HG02884 (cell line): ENCODE results near the gene ERBIN.
"Not testable (repeated sequence)": the region's sequence is repeated elsewhere in the genome, so short reads cannot be mapped to it uniquely, and the experiment has no call there.

Experiments used
- ATAC-seq: cut with Tn5 transposase; IDR thresholded peaks from one replicate; pipeline ENCODE4 v1.9.1; 2021; ENCODE audit warnings: mild to moderate bottlenecking, moderate library complexity; ENCODE audit not compliant: unreplicated experiment

ERBIN gene

DNA sequence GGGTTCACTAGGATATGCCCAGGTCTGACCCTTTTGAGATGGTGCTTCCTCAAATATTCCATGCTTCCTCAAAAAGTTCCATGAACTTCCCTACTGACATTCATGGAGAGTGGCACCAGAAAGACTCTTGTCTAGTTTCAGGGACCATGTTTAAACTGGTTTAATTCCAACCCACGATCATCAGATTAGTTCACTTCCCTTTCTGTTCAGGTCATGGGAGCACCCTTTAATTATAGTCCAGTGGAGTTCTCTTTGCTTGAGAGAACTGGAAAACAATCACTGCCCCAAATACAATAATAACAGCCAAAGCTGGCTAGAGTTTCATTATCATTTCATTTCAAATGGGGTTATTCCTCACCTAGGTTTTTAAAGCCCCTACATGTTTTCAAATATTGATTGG, 9.7 kb upstream of the ERBIN start:
- ATAC-seq, result no peak

- no peak for ATAC-seq
Measured at GRCh38 chr5:65919773-65920172, 6.6 kb upstream of the ERBIN start.

DNA sequence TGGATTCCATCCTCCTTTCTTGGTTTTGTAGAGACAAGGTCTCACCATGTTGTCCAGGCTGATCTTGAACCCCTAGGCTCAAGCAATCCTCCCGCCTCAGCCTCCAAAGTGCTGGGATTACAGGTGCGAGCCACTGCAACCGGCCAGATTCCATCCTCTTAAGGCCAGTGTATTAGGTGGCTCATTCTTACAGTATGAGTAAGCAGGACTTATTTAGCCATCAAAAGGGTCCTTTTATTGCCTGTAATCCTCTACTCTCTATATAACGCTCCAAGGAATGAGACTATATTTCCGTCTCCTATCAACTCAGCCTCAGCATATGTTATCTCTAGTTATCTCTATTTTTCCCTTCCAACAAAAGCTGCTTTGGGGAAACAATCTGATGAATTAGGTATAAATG, 3.0 kb upstream of the ERBIN start:
- no peak for ATAC-seq

GRCh38 chr5:65924366-65925043, 1.9 kb upstream of the ERBIN start:
- no peak for ATAC-seq

- ATAC-seq, result peak; percentile 56
Measured at GRCh38 chr5:65925044-65925600, 1.3 kb upstream of the ERBIN start.

DNA sequence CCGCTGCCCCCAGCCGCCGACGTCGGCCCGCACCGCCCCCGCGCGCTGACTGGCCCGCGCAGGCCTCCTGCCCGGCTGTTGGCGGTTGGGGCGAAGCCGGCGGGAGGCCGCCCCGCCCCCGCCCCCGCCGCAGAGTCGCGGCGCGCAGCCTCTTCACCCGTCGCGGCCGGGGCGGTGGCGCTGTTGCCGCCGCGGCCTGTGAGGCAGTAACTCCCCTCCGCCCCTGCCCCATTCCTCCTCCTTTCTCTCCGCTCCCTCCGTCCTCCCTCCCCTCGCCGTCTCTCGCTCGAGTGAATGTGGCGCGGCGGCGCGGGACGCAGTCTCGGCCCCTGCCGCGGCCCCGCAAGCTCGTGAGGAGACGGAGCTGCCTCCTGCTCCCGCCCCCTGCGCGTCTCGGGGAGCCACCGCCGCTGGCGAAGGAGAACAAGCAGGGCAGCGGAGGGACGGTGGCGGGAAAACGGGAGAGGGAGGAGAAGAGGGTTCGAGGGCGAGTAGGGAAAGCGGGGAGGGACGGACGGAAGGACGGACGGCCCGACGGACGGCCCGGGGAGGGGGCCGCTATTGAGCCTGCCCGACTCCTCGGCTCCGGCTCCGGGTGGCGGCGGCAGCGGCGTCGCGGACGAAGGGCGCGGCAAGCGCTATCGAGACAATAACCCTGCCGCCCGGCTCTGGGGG, 637 bp upstream of the ERBIN start:
- peak; percentile 47 for ATAC-seq

DNA sequence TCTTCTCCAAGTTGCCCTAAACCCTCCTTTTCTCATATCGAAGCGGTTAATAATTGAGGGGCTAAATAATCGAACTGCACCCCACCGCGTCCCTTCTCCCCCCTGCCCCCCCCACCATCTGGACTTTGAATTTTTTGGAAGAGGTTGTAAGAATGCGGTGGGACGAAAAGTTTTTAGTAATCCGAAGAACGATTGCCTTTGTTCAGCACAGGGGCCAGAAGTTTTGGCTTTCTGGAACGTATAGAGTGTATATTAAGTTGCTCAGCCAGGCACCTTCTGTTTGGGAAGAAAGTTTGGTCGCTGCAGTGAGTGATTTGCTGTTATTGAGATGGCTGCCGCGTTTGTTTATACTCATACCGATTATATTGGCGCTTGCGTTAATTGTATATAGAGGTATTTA, 518 bp downstream of the ERBIN start:
- ATAC-seq, result no peak

- ATAC-seq, result no peak
Measured at GRCh38 chr5:65927503-65928321, 1.3 kb downstream of the ERBIN start.

GRCh38 chr5:65928322-65928752, 2.0 kb downstream of the ERBIN start:
- no peak for ATAC-seq

DNA sequence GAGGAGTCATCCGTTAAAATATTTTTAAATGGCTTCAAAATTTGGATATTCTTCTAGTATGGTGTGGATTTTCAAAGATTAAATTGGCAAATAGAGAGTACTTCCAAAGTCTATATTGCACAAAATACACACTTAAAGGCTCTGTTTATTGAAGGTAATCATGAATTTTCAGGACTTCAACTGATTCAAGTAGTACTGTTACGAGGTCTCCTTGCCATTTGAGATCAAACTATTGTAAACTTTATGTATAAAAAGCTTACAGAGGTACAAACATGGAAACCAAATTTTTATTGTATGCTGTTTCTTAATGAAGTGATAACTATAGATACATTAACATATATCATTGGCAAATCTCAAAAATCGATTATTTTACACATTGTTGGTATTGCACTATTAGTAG, 2.5 kb downstream of the ERBIN start:
- ATAC-seq, result no peak

DNA sequence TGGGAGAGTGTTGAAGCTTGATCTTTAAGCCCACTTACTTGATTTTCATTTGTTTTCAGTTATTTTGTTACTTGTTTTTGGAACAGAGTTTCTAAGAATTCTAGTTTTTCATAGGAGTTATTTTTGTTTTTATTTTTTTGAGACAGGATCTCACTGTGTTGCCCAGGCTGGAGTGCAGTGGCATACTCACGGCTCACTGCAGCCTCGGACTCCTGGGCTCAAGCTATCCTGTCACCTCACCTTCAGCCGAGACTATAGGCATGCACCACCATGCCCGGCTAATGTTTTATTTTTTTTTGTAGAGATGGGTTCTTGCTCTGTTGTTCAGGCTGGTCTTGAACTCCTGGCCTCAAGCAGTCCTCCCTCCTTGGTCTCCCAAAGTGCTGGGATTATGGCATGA, 6.3 kb downstream of the ERBIN start:
- no peak for ATAC-seq

- no peak for ATAC-seq
Measured at GRCh38 chr5:65933295-65933694, 6.9 kb downstream of the ERBIN start.

DNA sequence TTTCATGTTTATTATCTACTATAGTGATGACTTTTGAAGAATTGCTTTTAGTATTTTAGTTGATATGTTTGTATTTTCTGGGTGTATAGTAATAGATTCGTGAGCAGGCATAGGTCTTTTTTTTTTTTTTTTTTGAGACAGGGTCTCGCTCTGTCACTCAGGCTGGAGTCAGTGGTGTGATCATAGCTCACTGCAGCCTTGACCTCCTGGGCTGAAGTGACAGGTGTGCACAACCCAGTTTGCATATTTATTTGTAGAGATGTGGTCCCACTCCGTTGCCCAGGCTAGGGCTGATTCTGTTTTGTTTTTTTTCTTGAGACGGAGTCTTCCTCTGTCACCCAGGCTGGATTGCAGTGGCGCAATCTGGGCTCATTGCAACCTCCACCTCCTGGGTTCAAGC, 11.9 kb downstream of the ERBIN start:
- peak; percentile 90 for ATAC-seq

DNA sequence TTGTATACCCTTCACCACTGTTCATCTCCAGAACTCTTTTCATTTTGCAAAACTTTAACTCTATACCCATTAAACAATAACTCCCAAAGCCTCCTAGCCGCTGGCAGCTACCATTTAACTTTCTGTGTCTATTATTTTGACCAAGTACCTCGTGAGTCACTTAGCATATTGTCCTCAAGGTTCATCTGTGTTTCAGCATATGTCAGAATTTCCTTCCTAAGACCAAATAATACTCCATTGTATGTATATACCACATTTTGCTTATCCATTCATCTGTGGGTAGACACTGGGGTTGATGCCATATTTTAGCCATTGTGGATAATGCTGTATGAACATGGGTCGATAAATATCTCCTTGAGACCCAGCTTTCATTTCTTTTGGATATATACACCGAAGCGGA, 17.4 kb downstream of the ERBIN start:
- no peak for ATAC-seq

- ATAC-seq, result no peak
Measured at GRCh38 chr5:65946198-65946745, 19.9 kb downstream of the ERBIN start.

DNA sequence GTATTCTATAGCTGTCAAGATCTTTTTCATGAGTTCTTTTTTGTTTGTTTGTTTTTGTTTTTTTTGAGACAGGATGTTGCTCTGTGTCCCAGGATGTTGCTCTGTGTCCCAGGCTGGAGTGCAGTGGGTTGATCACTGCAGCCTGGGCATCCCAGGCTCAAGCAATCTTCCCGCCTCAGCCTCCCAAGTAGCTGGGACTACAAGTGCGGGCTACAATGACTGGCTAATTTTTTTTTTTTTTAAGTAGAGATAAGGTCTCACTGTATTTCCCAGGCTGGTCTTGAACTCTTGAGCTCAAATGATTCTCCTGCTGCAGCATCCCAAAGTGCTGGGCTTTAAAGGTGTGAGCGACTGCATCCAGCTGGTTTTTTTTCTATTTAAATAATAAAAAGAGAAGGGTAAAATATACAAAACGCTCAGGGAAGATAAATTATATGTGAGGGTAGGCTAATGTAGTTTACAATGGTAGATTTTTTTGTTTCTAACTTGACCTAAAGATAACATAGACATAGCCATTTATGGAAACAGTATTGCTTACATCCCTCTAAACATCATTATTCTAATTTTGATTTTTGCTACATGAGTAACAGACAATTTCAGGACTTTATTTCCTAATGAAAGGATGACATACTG, 21.9 kb downstream of the ERBIN start:
- no peak for ATAC-seq

DNA sequence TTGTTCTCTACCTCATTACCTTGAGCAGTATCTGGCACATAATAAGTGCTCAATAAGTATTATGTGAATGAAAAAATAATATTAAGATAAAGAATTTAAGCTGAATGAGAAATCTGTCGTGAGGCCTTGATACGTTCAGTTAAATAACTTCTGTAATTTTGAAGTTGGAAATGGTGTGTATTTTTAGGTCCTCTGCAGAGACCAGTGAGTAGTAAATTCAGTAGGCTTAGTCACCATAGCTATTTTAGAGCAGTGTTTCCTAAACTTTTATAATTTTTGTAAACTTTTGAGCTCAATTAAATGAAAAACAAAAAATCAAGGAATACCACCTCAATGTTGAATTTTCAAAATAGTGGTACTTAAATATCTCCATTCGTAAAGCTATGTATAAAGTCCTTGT, 25.0 kb downstream of the ERBIN start:
- no peak for ATAC-seq

GRCh38 chr5:65952259-65952658, 25.9 kb downstream of the ERBIN start:
- no peak for ATAC-seq

GRCh38 chr5:65954200-65954599, 27.8 kb downstream of the ERBIN start:
- ATAC-seq, result no peak

DNA sequence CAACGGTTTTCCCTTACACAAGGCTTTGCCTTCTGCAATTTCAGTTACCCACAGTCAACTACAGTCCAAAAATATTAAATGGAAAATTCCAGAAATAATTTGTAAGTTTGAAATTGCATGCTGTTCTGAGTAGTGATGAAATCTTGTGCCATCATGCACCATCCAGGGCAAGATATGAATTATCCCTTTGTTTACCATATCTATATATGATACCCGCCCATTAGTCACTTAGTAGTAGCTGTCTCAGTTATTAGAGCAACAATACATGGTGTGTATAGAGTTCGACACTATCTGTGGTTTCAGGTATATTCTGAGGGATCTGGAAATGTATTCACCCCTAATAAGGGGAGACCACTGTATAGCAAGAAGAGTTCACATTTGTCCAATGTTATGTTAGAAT, 29.4 kb downstream of the ERBIN start:
- ATAC-seq, result no peak

DNA sequence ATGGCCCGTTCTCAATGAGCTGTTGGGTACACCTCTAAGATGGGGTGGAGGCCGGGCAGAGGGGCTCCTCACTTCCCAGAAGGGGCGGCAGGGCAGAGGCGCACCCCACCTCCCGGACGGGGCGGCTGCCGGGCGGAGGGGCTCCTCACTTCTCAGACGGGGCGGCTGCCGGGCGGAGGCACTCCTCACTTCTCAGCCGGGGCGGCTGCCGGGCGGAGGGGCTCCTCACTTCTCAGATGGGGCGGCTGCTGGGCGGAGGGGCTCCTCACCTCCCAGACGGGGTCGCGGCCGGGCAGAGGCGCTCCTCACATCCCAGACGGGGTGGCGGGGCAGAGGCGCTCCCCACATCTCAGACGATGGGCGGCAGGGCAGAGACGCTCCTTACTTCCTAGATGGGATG, 31.3 kb downstream of the ERBIN start:
- ATAC-seq, result not testable (repeated sequence)
